Measurements from ENCODE around the gene KPNA5.

DNA sequence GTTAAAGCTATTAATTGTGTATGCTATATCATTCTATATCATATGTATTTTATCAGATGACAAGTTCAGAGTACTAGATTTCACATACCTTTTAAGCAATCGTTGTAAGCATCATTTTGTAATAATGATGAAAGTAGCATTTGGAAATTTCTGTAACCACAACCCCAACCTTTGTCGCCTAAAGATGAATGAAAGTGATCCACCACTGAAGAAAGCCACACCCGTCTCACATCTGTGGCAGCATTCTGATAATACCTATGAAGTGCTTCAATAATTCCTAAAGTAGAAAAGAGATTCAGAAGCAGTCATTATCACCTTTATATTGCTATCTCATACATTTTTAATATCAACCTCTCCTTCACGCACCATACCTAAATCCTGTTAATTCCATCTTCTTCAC, 29.1 kb upstream of the KPNA5 start:
- TF ChIP-seq, protein P1, sequence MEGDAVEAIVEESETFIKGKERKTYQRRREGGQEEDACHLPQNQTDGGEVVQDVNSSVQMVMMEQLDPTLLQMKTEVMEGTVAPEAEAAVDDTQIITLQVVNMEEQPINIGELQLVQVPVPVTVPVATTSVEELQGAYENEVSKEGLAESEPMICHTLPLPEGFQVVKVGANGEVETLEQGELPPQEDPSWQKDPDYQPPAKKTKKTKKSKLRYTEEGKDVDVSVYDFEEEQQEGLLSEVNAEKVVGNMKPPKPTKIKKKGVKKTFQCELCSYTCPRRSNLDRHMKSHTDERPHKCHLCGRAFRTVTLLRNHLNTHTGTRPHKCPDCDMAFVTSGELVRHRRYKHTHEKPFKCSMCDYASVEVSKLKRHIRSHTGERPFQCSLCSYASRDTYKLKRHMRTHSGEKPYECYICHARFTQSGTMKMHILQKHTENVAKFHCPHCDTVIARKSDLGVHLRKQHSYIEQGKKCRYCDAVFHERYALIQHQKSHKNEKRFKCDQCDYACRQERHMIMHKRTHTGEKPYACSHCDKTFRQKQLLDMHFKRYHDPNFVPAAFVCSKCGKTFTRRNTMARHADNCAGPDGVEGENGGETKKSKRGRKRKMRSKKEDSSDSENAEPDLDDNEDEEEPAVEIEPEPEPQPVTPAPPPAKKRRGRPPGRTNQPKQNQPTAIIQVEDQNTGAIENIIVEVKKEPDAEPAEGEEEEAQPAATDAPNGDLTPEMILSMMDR (IDR thresholded peaks at IDR 0.05), result no peak
- no peak for TF ChIP-seq POLR2A (IDR thresholded peaks at IDR 0.05)

All from prostate gland (tissue), 2 donors.